Liver (tissue), 9 donors: ENCODE data around the gene SLC25A12. TPM values are rescaled to one million over a fixed set of nuclear protein-coding genes. Genes with fewer than 3 reads are reported as not detected.

Experiments
- DNase-seq: peaks from one replicate; pipeline ENCODE4 v3.0.0-alpha.2; 2017; ENCODE audit warnings: low spot score
- H3K27ac ChIP-seq, 2 donors: one replicate each; pipeline ENCODE4 v1.7.0; 2013; ENCODE audit warnings: inconsistent platforms in 2 of 2, low read length in 2 of 2, control low read depth in 1 of 2, low read depth in 1 of 2, mild to moderate bottlenecking in 1 of 2
- H3K27me3 ChIP-seq, 4 donors: one replicate each; pipeline versions ENCODE4 v1.6.1 to v1.7.0; 2013; ENCODE audit warnings: low read length in 3 of 4, inconsistent platforms in 1 of 4, mild to moderate bottlenecking in 1 of 4, moderate library complexity in 1 of 4; ENCODE audit not compliant: control insufficient read depth in 4 of 4, insufficient read depth in 4 of 4
- H3K36me3 ChIP-seq, 4 donors: one replicate each; pipeline versions ENCODE4 v1.6.1 to v1.7.0; 2013; ENCODE audit warnings: low read length in 3 of 4, mild to moderate bottlenecking in 3 of 4, low read depth in 1 of 4, moderate library complexity in 1 of 4; ENCODE audit not compliant: control insufficient read depth in 4 of 4, insufficient read depth in 3 of 4
- H3K4me1 ChIP-seq, 4 donors: one replicate each; pipeline versions ENCODE4 v1.6.1 to v1.7.0; 2013; ENCODE audit warnings: low read length in 3 of 4, mild to moderate bottlenecking in 3 of 4, moderate library complexity in 1 of 4; ENCODE audit not compliant: control insufficient read depth in 4 of 4, insufficient read depth in 4 of 4
- H3K4me3 ChIP-seq, 3 donors: one replicate each; pipeline versions ENCODE4 v1.6.1 to v1.7.0; 2013; ENCODE audit warnings: low read length in 3 of 3, control low read depth in 1 of 3, low read depth in 1 of 3, mild to moderate bottlenecking in 1 of 3
- H3K9ac ChIP-seq, 2 donors: one replicate each; pipeline ENCODE4 v1.7.0; 2013; ENCODE audit warnings: low read length in 2 of 2, mild to moderate bottlenecking in 2 of 2, moderate library complexity in 2 of 2, control low read depth in 1 of 2, low read depth in 1 of 2
- H3K9me3 ChIP-seq, 4 donors: one replicate each; pipeline versions ENCODE4 v1.6.1 to v1.7.0; 2013; ENCODE audit warnings: low read length in 3 of 4; ENCODE audit not compliant: control insufficient read depth in 4 of 4
- GABPA ChIP-seq, 2 donors: IDR thresholded peaks in 1 of 2; conservative IDR thresholded peaks in 1 of 2; 2 replicates each; pipeline ENCODE4 v1.6.1; 2016; ENCODE audit warnings: antibody characterized with exemption in 2 of 2, mild to moderate bottlenecking in 1 of 2, moderate library complexity in 1 of 2
- HNF4G ChIP-seq: IDR thresholded peaks from 2 replicates; pipeline ENCODE4 v1.6.1; 2016; ENCODE audit warnings: antibody characterized with exemption
- JUND ChIP-seq, 2 donors: IDR thresholded peaks; 2 replicates each; pipeline ENCODE4 v1.6.1; 2016; ENCODE audit warnings: antibody characterized with exemption in 2 of 2
- MAX ChIP-seq: IDR thresholded peaks from 2 replicates; pipeline ENCODE4 v1.6.1; 2016; ENCODE audit warnings: antibody characterized with exemption
- NR2F2 ChIP-seq: IDR thresholded peaks from 2 replicates; pipeline ENCODE4 v1.6.1; 2016; ENCODE audit warnings: antibody characterized with exemption
- REST ChIP-seq: IDR thresholded peaks from 2 replicates; pipeline ENCODE4 v1.6.1; 2016; ENCODE audit warnings: antibody characterized with exemption, mild to moderate bottlenecking
- RXRA ChIP-seq, 2 donors: IDR thresholded peaks; 2 replicates each; pipeline ENCODE4 v1.6.1; 2017 to 2018; ENCODE audit warnings: antibody characterized with exemption in 2 of 2, mild to moderate bottlenecking in 1 of 2
- SP1 ChIP-seq: IDR thresholded peaks from 2 replicates; pipeline ENCODE4 v1.6.1; 2018; ENCODE audit warnings: antibody characterized with exemption, mild to moderate bottlenecking
- TAF1 ChIP-seq: conservative IDR thresholded peaks from 2 replicates; pipeline ENCODE4 v1.6.1; 2016; ENCODE audit warnings: antibody characterized with exemption, mild to moderate bottlenecking
- YY1 ChIP-seq: IDR thresholded peaks from 2 replicates; pipeline ENCODE4 v1.6.1; 2016; ENCODE audit warnings: antibody characterized with exemption, mild to moderate bottlenecking
- ZBTB33 ChIP-seq: IDR thresholded peaks from 2 replicates; pipeline ENCODE4 v1.6.1; 2016; ENCODE audit warnings: antibody characterized with exemption
- WGBS: extraction: QIAGEN DNeasy Blood & Tissue Kit; methylation state at CpG from one replicate; pipeline ENCODE4 v1.1.7; 2013; 5-methylcytosine and 5-hydroxymethylcytosine counted together
- polyA plus RNA-seq, 2 donors: library from polyadenylated mRNA; stranded (reverse) in 1 of 2; unstranded in 1 of 2; fragments of 200-250 nt in 1 of 2; fragments of >200 nt in 1 of 2; fragmentation: Nextera tagmentation in 1 of 2; extraction: Ambion mirVana in 1 of 2; gene quantifications; one replicate each; pipeline versions ENCODE4 v1.2.1 to v1.2.3, GENCODE V29; 2013 to 2015
- total RNA-seq, 2 donors: library from RNA; depleted of rRNA; stranded (reverse); fragments of >200 nt; gene quantifications; one replicate each; pipeline ENCODE4 v1.2.3, GENCODE V29; 2014
- TF ChIP-seq, protein P1 (sequence below): IDR thresholded peaks from 2 replicates; pipeline ENCODE4 v1.6.1; 2016; ENCODE audit warnings: antibody characterized with exemption
- TF ChIP-seq, protein P2 (sequence below): fragments of 150-350 bp; IDR thresholded peaks from 2 replicates; pipeline ENCODE4 v1.5.1; 2017; ENCODE audit warnings: improper control_type of control experiment, low read depth, low read length; ENCODE audit not compliant: missing input control
- donor health status: healthy.
- donor health status: healthy.
- donor health status: healthy.
- donor health status: healthy.
- donor health status: healthy.

The SLC25A12 gene
- total and polyA plus RNA-seq, 4 donors, result 0.46 to 4.4 (median 2.1) TPM

- DNase-seq, result no peak
- Histone ChIP-seq H3K4me3 (no peak overlapping the region), H3K36me3 (no peaks in the 10 kb centered on the region), H3K27ac (no peak overlapping the region), H3K9me3 (no peaks in the 10 kb centered on the region), H3K27me3 (no peaks in the 10 kb centered on the region), H3K4me1 (no peaks in the 10 kb centered on the region), H3K9ac (no peak overlapping the region)
- TF ChIP-seq SP1, result no peak
- no peak for TF ChIP-seq JUND (IDR thresholded peaks at IDR 0.05)
- TF ChIP-seq, protein P1, sequence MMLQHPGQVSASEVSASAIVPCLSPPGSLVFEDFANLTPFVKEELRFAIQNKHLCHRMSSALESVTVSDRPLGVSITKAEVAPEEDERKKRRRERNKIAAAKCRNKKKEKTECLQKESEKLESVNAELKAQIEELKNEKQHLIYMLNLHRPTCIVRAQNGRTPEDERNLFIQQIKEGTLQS, result no peak
- no peak for TF ChIP-seq NR2F2
- no peak for TF ChIP-seq ZBTB33
- no peak for TF ChIP-seq MAX
- no peak for TF ChIP-seq HNF4G
- no peak for TF ChIP-seq RXRA (IDR thresholded peaks at IDR 0.05)
- no peak for TF ChIP-seq GABPA (IDR thresholded peaks at IDR 0.05 in 1 of 2, conservative IDR thresholded peaks at IDR 0.05 in 1 of 2)
- TF ChIP-seq YY1, result no peak
- TF ChIP-seq, protein P2, sequence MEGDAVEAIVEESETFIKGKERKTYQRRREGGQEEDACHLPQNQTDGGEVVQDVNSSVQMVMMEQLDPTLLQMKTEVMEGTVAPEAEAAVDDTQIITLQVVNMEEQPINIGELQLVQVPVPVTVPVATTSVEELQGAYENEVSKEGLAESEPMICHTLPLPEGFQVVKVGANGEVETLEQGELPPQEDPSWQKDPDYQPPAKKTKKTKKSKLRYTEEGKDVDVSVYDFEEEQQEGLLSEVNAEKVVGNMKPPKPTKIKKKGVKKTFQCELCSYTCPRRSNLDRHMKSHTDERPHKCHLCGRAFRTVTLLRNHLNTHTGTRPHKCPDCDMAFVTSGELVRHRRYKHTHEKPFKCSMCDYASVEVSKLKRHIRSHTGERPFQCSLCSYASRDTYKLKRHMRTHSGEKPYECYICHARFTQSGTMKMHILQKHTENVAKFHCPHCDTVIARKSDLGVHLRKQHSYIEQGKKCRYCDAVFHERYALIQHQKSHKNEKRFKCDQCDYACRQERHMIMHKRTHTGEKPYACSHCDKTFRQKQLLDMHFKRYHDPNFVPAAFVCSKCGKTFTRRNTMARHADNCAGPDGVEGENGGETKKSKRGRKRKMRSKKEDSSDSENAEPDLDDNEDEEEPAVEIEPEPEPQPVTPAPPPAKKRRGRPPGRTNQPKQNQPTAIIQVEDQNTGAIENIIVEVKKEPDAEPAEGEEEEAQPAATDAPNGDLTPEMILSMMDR, result no peak
- no peak for TF ChIP-seq TAF1
- WGBS, result 0% methylated on average over 1 of the region's 1 CpG
These were observed 41.6 kb downstream of the SLC25A12 start for GRCh38 chr2:171852366-171852888.

DNA sequence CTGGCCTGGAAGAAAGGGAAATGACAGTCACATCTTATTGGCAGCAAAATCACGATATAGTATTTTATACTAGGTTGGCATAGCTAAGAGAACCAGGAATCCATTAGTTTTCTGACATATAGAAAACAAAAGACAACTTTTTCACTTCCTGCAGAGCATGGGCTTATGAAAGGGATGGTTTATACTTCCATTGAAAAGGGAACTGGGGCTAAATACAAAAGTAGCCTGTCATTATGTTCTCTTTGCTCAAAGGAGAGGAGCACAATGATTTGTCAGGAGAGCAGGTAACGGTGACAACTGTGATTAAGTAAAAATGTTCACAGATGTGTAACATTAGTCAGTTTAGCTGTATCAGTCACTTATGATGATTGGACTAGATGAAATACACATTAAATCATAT lies 46.4 kb downstream of the SLC25A12 start:
- H3K9me3 ChIP-seq, result no peaks in the 10 kb centered on the region
- H3K27me3 ChIP-seq, result no peaks in the 10 kb centered on the region
- no peak for DNase-seq
- H3K36me3 ChIP-seq, result no peaks in the 10 kb centered on the region
- no peak overlapping the region for H3K9ac ChIP-seq
- TF ChIP-seq SP1, result no peak
- TF ChIP-seq HNF4G, result no peak
- no peak for TF ChIP-seq REST
- 91% methylated on average over 2 of the region's 2 CpGs for WGBS
- H3K4me1 ChIP-seq, result no peaks in the 10 kb centered on the region
- no peak overlapping the region for H3K4me3 ChIP-seq
- H3K27ac ChIP-seq, result no peak overlapping the region
